ENCODE results near the gene TNFSF9. TPM values are rescaled to one million over a fixed set of nuclear protein-coding genes. Genes with fewer than 3 reads are reported as not detected.

The TNFSF9 gene
- total and polyA plus RNA-seq, 2 donors (not counting 1 experiment from before 2014, with no cell fraction given): 11.7 to 24.3 TPM

GRCh38 chr19:6484230-6484629 is 46.6 kb upstream of the TNFSF9 start:
- no peak overlapping the region for H3K27ac ChIP-seq (ENCODE audit: low read length in 2 of 2)
- WGBS (ENCODE audit: insufficient coverage): 89% methylated on average over 5 of the region's 8 CpGs
- H3K9me3 Mint-ChIP-seq (ENCODE audit: insufficient read depth): no peaks in the 10 kb centered on the region
- ATAC-seq (ENCODE audit: low read depth) (no peak), DNase-seq (no peak)
- peaks cover 28% of the 10 kb centered on the region for H3K4me1 Mint-ChIP-seq
- no peak overlapping the region for H3K27ac Mint-ChIP-seq
- TF ChIP-seq CTCF (IDR thresholded peaks at IDR 0.05) (no peak), EZH2 (IDR thresholded peaks at IDR 0.05; ENCODE audit: borderline replicate concordance, insufficient read depth, low read depth, low read length, poor library complexity, severe bottlenecking) (no peak)
- H3K9ac ChIP-seq (ENCODE audit: low read length): no peak overlapping the region
- no peaks in the 10 kb centered on the region for H3K27me3 ChIP-seq (replicated peaks in 1 of 4; ENCODE audit: control extremely low read depth in 1 of 4, control insufficient read depth in 3 of 4, insufficient read depth in 4 of 4, low read length in 3 of 4)
- H3K4me3 Mint-ChIP-seq: no peak overlapping the region
- CTCF ChIA-PET: no interaction called here
- H3K9me3 ChIP-seq (ENCODE audit: control extremely low read depth in 1 of 3, control insufficient read depth in 2 of 3, insufficient read depth in 1 of 3, low read length in 2 of 3): no peaks in the 10 kb centered on the region
- H3K79me2 ChIP-seq (ENCODE audit: control insufficient read depth, insufficient read depth, low read length): peaks cover 41% of the 10 kb centered on the region
- peaks cover 13 to 26% of the 10 kb centered on the region in 2 donors for H3K4me1 ChIP-seq (ENCODE audit: control insufficient read depth in 2 of 2, insufficient read depth in 2 of 2, low read length in 2 of 2)
- H3K27me3 Mint-ChIP-seq: no peaks in the 10 kb centered on the region
- H3K36me3 ChIP-seq (replicated peaks in 1 of 2; ENCODE audit: control extremely low read depth in 1 of 2, control insufficient read depth in 1 of 2, extremely low read depth in 1 of 2, insufficient read depth in 2 of 2, low read length in 1 of 2): peaks cover 0 to 6% of the 10 kb centered on the region in 2 experiments
- H2AFZ ChIP-seq (ENCODE audit: insufficient read depth, low read depth, low read length, poor library complexity, severe bottlenecking): no peak overlapping the region
- H3K4me2 ChIP-seq (replicated peaks; ENCODE audit: low read depth, low read length, poor library complexity, severe bottlenecking): no peak overlapping the region
- H3K4me3 ChIP-seq (ENCODE audit: control extremely low read depth in 1 of 5, extremely low read depth in 1 of 5, insufficient read depth in 1 of 5, low read depth in 2 of 5, low read length in 4 of 5): no peak overlapping the region
- intact Hi-C loops (cut with micrococcal nuclease): loop anchor here (5.0 kb wide), 1 partner anchor 112 kb away; the partner anchor contains the start of gene ALKBH7
- no peaks in the 10 kb centered on the region for H4K20me1 ChIP-seq (ENCODE audit: control insufficient read depth, insufficient read depth, low read length, poor library complexity, severe bottlenecking)
- POLR2A ChIA-PET: no interaction called here

- Histone ChIP-seq H3K27ac (ENCODE audit: low read length in 2 of 2) (no peak overlapping the region), H3K36me3 (replicated peaks in 1 of 2; ENCODE audit: control extremely low read depth in 1 of 2, control insufficient read depth in 1 of 2, extremely low read depth in 1 of 2, insufficient read depth in 2 of 2, low read length in 1 of 2) (peaks cover 0 to 3% of the 10 kb centered on the region in 2 experiments), H3K4me3 (ENCODE audit: control extremely low read depth in 1 of 5, extremely low read depth in 1 of 5, insufficient read depth in 1 of 5, low read depth in 2 of 5, low read length in 4 of 5) (no peak overlapping the region), H3K4me2 (replicated peaks; ENCODE audit: low read depth, low read length, poor library complexity, severe bottlenecking) (no peak overlapping the region), H3K4me1 (ENCODE audit: control insufficient read depth in 2 of 2, insufficient read depth in 2 of 2, low read length in 2 of 2) (peaks cover 13 to 31% of the 10 kb centered on the region in 2 donors), H2AFZ (ENCODE audit: insufficient read depth, low read depth, low read length, poor library complexity, severe bottlenecking) (no peak overlapping the region), H3K79me2 (ENCODE audit: control insufficient read depth, insufficient read depth, low read length) (peaks cover 37% of the 10 kb centered on the region), H4K20me1 (ENCODE audit: control insufficient read depth, insufficient read depth, low read length, poor library complexity, severe bottlenecking) (no peaks in the 10 kb centered on the region), H3K27me3 (replicated peaks in 1 of 4; ENCODE audit: control extremely low read depth in 1 of 4, control insufficient read depth in 3 of 4, insufficient read depth in 4 of 4, low read length in 3 of 4) (no peaks in the 10 kb centered on the region), H3K9me3 (ENCODE audit: control extremely low read depth in 1 of 3, control insufficient read depth in 2 of 3, insufficient read depth in 1 of 3, low read length in 2 of 3) (no peaks in the 10 kb centered on the region), H3K9ac (ENCODE audit: low read length) (no peak overlapping the region)
- TF ChIP-seq EZH2 (IDR thresholded peaks at IDR 0.05; ENCODE audit: borderline replicate concordance, insufficient read depth, low read depth, low read length, poor library complexity, severe bottlenecking) (no peak), CTCF (IDR thresholded peaks at IDR 0.05) (no peak)
- ChIA-PET POLR2A (no interaction called here), CTCF (no interaction called here)
- Mint-ChIP-seq H3K4me1 (peaks cover 34% of the 10 kb centered on the region), H3K9me3 (ENCODE audit: insufficient read depth) (no peaks in the 10 kb centered on the region), H3K27ac (no peak overlapping the region), H3K4me3 (no peak overlapping the region), H3K27me3 (no peaks in the 10 kb centered on the region)
- 88% methylated on average over 1 of the region's 7 CpGs for WGBS (ENCODE audit: insufficient coverage)
- intact Hi-C loops (cut with micrococcal nuclease): loop anchor here (5.0 kb wide), 1 partner anchor 113 kb away; the partner anchor contains the start of gene ALKBH7
- ATAC-seq (ENCODE audit: low read depth): no peak
- DNase-seq: no peak
Measured at GRCh38 chr19:6484831-6485230, 46.0 kb upstream of the TNFSF9 start.
